ENCODE results near the gene DGKG.

DNA sequence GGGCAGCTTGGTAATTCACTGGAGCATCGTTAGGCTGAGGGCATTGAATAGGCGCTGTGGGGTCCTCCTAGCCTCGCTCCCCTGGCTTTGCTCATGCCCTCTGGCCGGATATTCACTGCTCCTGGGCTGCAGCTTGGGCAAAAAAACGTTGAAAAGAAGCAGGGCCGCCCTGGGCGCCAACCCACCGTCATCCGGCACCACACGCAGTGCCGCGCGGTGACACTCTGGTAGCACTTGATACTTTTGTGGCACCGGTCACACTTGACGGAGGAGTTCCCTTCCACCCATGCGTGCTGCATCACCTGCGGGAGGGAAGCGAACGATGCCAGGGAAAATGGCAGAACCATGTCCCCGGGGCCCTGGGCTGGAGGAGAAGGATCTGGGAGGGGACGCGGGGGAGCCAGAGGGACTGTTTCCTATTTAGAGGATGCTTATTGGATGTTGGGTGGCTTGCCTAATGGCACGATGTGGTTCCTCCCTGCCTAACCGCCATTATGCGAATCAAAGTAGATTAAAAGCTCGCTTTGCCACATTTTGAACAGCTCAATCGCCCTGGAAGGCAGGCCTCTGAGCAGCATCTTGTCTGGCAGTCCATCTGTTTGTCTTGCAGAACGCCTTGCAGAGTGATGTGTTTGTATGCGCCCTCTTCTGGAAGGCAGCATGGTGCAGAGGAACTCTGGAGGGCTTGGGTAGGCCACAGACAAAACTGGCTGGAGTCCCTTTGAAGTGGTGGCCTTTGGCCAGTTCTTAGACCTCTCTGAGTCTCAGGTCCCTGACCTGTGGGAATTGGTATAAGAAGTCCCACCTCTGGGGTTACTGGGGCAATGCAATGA, 93.2 kb downstream of the DGKG start:
- TF ChIP-seq POLR2A (IDR thresholded peaks at IDR 0.05) (no peak), EP300 (IDR thresholded peaks at IDR 0.05) (no peak)
- TF ChIP-seq, protein P1, sequence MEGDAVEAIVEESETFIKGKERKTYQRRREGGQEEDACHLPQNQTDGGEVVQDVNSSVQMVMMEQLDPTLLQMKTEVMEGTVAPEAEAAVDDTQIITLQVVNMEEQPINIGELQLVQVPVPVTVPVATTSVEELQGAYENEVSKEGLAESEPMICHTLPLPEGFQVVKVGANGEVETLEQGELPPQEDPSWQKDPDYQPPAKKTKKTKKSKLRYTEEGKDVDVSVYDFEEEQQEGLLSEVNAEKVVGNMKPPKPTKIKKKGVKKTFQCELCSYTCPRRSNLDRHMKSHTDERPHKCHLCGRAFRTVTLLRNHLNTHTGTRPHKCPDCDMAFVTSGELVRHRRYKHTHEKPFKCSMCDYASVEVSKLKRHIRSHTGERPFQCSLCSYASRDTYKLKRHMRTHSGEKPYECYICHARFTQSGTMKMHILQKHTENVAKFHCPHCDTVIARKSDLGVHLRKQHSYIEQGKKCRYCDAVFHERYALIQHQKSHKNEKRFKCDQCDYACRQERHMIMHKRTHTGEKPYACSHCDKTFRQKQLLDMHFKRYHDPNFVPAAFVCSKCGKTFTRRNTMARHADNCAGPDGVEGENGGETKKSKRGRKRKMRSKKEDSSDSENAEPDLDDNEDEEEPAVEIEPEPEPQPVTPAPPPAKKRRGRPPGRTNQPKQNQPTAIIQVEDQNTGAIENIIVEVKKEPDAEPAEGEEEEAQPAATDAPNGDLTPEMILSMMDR (IDR thresholded peaks at IDR 0.05) = no peak

Measured in tibial nerve (tissue), 4 donors.